GM18498 (cell line): ENCODE measurements around the gene RBM25.

Experiments used
- ATAC-seq: cut with Tn5 transposase; IDR thresholded peaks from one replicate; pipeline ENCODE4 v1.9.1; 2021; ENCODE audit warnings: mild to moderate bottlenecking, moderate library complexity; ENCODE audit not compliant: unreplicated experiment

RBM25 gene

DNA sequence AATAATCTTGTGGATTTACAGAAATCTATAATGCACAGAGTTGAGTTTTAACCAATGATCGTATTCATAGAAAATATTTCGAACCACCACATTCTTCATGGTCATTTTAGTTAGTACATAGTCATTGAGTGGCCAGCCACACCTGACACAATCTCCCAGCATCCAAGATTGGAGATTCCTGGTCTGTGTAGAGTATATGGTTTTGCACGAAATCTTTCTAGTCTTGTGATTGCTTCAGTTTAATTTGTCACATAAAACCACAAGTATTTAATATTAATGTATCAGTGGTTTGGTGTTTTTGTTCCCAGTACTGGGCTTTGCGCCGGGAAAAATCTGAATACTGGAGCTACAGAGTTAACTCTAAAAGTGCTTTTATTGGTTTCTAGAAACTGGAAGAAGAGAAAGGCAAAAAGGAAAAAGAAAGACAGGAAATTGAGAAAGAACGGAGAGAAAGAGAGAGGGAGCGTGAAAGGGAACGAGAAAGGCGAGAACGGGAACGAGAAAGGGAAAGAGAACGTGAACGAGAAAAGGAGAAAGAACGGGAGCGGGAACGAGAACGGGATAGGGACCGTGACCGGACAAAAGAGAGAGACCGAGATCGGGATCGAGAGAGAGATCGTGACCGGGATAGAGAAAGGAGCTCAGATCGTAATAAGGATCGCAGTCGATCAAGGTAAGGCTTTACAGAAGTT is 44.6 kb downstream of the RBM25 start:
- ATAC-seq, result no peak

GRCh38 chr14:73105050-73105449 is 46.7 kb downstream of the RBM25 start:
- ATAC-seq, result no peak

GRCh38 chr14:73105727-73106126 is 47.4 kb downstream of the RBM25 start:
- no peak for ATAC-seq

DNA sequence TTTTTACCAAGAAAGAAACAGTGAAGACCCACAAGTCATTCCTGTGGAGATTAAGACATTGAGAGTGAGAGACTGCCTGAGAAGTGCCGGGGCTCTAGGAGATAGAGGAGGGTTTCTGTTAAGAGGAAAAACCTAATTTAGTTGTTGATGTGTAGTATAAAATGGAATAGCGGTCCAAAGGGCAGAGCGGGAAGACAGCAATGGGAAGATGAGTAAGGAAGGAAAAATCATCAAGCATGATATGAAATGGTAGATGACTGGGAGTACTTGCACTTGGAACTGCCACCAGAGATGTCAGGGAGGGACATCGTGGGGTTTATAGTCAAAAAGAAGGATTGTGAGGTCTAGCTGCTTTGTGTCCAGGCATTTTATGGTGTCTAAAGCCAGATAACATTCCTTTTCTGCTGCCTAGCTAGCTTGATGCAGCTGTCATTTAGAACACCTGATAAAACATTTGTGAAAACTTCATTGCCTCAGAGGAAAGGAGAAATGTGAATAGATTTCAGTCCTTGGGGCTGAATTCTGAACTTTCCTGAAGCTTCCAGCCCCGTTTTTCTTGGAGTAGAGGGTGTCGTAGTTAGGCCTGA is 57.8 kb downstream of the RBM25 start:
- no peak for ATAC-seq

DNA sequence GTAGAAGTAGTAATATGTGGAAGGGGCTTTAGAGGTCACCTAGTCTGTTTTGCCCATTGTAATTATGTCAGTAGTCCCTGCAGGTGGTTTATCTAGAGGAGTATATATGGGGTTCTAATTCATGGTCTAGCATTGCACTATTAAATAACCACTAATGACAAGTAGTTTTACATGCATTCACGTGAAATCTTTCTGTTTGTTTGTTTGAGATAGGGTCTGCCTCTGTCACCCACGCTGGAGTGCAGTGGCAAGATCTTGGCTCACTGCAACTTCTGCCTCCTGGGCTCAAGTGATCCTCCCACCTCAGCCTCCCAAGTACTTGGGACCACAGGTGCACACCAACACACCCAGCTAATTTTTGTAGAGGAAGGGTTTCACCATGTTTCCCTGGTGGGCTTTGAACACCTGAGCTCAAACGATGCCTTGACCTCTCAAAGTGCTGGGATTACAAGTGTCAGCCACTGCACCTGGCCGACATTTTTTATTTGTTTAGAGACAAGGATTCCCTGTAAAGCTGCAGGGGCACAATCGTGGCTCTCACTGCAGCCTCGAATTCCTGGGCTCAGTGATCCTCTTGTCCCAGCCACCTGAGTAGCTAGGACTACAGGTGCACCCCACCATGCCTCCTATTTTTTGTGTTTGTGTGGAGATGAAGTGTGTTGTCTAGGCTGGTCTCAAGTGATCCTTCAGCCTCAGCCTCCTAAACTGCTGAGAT is 66.0 kb downstream of the RBM25 start:
- ATAC-seq, result no peak

GRCh38 chr14:73125169-73125588 is 66.8 kb downstream of the RBM25 start:
- no peak for ATAC-seq

GRCh38 chr14:73125746-73126145 is 67.4 kb downstream of the RBM25 start:
- ATAC-seq, result no peak

DNA sequence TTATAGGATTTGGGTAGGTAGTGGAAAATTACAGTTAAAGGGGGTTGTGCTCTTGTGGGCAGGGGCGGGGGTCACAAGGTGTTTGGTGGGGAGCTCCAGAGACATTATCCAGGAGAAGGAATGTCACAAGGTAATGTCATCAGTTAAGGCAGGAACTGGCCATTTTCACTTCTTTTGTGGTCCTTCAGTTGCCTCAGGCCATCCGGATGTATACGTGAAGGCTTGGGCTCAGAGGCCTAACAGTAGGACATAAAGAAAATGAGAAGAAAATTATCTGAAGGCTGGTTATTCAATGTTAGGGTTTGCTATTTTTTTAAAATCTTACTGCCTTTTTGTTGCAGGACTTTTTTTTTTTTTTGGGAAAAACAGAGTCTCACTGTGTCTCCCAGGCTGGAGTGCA is 75.5 kb downstream of the RBM25 start:
- ATAC-seq, result no peak

GRCh38 chr14:73136085-73136386 is 77.7 kb downstream of the RBM25 start:
- no peak for ATAC-seq

- peak; percentile 92 for ATAC-seq
These were observed 78.3 kb downstream of the RBM25 start, which contains the start of gene PSEN1 for GRCh38 chr14:73136387-73137225. Gene PSEN1, plus strand, starts transcription at chr14:73136507. Its CDS starts 11,513 bp downstream, at chr14:73148020.

DNA sequence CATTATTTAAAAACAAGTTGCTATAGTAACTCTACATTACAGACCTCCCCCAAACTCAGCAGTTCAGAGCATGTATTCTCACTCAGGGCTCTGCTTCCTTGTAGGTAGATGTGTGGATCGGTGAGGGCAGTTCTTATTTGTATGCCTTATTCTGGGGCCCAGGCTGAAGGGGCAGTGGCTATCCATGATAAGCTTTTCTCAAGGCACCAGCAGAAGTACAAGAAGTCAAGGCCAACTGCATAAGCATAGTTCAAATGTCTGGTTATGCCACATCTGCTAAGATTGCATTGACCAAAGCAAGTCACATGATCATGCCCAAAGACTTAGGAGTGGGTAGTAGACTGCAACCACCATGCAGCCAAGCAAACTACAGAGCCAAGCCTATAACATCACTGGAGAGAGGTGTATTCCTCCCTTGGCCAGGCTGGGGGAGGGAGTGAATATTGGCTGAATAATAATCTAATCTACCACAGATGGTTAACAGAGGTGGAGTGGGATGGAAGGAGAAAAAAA is 82.5 kb downstream of the RBM25 start:
- ATAC-seq, result no peak

DNA sequence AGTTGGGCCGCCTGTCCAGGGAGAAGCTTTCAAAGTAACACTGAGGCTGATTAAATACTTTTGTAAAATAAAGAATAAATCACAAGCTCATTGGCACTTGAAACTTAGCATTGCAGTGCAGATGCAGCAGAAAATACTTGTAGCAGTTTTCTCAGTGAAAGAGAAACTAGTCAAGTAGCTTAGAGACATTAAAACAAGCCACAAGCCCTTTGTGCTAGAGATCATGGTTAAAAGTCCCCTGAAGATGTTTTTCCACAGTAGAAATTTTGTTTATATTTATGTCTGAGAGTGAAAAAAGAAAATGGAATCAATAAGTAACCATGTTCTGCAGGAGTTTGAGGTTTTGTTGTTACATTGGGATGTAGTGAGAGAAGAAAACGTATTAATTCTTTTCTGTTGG is 83.9 kb downstream of the RBM25 start:
- peak; percentile 72 for ATAC-seq

DNA sequence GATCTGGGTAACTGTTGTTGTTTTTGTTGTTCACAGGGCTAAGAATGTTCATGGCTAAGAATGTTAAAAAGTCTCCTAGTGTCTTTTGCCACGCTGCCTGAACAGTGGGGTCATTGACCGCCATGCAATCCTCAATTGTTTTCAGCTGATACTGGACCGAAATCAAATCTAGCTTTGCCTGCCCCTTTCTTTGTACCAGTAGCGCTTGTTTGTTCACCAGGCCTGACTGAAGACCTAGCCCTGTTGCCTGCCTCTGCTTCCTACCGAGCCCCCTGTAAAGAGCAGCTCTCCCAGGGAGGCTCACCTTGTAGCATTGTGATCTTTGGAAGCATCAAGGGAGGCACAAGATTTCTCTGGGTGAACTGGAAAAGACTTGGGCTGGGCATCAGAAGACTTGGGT is 84.7 kb downstream of the RBM25 start:
- no peak for ATAC-seq

- no peak for ATAC-seq
These were observed 85.3 kb downstream of the RBM25 start for GRCh38 chr14:73143617-73144016.

DNA sequence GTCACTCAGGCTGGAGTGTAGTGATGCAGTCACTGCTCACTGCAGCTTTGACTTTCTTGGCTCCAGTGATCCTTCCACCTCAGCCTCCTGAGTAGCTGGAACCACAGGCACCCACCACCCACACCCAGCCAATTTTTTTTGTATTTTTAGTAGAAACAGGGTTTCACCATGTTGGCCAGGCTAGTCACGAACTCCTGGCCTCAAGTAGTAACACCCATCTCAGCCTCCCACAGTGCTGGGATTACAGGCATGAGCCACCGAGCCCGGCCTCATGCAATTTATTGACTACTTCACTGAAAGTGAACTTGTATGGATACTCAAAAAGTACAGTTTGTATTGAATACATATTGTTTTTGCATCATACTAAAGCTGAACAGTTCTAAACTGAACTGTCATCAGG is 87.0 kb downstream of the RBM25 start:
- ATAC-seq, result no peak

DNA sequence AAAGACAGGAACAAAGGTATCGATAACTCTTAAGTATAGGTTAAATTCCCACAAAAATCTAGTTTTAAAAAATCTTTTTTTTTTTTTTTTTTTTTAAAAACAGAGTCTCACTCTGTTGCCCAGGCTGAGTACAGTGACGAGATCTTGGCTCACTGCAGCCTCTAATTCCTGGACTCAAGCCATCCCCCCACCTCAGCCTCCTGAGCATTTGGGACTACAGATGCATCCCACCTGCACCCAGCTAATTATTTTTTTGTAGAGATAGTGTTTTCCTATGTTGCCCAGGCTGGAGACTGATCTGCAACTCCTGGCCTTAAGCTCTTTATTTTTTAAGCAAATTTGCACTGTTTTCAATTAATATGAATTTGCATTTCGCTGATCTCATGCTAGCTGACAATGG is 87.8 kb downstream of the RBM25 start:
- no peak for ATAC-seq

GRCh38 chr14:73149753-73150152 is 91.4 kb downstream of the RBM25 start:
- no peak for ATAC-seq

DNA sequence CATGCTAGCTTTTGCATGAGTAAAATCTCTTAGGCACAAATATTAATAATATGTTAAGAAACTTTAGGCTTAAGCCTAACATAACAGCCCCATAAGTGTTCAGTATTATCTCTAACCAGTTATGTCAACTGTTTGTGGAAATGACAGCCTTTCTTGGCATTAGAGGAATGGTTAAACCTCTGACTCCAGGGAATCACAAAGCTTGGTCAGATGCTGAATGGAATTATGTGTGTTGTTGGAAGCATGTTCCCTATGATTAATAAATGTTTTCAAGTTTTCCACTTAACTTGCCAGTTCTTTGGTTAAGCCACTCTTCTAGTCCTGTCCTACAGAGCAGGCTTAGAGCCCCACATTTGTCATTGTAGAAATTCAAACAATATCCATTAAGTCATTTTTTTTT is 94.9 kb downstream of the RBM25 start:
- ATAC-seq, result no peak

DNA sequence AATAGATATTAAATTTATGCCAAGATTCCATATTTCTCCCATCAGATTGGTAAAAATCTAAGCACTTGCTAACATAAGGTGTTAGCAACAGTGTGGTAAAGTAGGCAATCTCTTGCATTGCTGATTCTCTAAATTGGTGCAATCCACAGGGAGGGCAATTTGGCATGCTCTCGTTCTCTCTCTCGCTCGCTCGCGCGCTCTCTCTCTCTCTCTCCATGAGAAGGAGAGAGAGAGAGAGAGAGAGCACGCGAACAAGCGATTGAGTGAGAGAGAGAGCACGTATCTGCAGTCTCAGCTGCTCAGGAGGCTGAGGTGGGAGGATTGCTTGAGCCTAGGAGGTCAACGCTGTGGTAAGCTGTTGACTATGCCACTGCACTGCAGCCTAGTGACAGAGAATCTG is 103.9 kb downstream of the RBM25 start:
- no peak for ATAC-seq

DNA sequence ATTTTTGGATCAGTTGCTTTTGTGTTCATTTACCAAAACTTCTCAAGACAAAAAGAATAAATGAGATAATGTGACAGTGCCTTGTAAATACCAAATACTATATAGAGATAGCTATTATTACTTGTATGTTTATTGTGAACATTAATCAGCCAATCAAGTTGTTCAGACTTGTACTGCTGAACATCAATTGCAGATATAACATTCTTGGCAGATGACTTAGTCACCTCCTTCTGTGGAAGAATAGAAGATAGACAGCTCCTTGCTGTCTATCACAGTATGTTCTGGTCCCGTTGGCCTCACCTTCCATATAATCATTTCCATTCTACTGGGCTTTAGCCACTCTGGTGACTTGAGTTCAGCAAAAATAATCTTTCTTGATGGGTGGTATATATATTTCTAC is 108.1 kb downstream of the RBM25 start:
- no peak for ATAC-seq

DNA sequence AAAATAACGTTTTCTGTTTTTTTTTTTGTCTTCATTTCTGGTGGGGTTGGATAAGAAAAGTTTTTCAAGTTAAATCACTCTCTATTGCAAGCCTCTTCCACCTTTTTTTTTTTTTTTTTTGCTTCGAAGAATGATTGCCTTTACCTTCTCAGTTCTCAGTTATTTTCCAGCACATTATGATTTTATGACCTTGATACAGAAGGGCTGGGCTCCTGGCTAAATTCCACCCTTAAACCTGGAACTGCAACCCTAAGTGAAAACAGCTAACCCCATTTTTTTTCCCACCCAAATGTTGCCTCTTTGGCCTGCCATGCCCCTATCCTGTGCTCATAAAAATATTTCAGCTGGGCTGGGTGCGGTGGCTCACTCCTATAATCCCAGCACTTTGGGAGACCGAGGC is 109.4 kb downstream of the RBM25 start:
- no peak for ATAC-seq
